Epithelial cell of prostate (primary cell): ENCODE measurements around the gene HRNR.

Experiments
- DNase-seq: peaks from one replicate; pipeline ENCODE4 v3.0.0-alpha.2; 2011; ENCODE audit warnings: low read depth, low spot score
- H3K27ac ChIP-seq: fragments of 450-650 bp; 2 replicates; pipeline ENCODE4 v1.5.1; 2017; ENCODE audit warnings: mild to moderate bottlenecking

The HRNR gene

DNA sequence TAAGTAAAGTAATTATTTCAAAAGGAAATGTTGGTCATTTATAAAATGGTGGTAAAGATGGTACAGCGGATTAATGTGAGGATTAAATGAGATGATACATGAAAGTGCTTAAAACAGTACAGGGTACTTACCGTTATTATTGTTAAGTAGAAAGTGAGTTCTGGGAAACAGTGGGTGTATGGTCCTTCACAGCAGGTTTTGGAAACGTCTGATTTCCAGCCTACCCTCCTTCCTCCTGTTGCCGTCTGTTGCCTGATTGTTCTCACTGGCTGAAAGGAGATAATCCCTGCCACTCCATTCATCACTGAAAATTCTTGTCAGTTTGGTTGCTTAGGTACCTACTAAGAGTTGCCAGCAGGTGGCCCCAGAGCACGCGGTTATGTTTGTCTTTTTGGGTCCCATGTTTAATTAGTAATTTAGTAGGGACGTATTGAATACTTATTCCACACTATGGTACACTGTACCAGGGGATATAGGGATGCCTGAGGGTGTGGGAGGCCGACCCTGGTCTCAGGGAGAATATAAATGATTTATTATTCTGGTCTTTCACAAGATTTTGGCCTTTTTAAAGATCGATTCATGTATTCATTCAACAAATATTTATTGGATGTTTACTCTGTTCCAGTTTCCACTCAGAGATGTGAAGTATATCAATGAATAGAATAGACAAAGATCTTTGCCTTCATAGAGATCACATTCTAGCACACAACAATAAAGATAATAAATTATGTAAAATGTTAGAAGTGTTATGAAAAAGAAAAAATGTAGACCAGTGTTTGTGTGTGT is 34.1 kb downstream of the HRNR start:
- no peak for DNase-seq
- H3K27ac ChIP-seq, result peak overlapping the region; percentile 80

DNA sequence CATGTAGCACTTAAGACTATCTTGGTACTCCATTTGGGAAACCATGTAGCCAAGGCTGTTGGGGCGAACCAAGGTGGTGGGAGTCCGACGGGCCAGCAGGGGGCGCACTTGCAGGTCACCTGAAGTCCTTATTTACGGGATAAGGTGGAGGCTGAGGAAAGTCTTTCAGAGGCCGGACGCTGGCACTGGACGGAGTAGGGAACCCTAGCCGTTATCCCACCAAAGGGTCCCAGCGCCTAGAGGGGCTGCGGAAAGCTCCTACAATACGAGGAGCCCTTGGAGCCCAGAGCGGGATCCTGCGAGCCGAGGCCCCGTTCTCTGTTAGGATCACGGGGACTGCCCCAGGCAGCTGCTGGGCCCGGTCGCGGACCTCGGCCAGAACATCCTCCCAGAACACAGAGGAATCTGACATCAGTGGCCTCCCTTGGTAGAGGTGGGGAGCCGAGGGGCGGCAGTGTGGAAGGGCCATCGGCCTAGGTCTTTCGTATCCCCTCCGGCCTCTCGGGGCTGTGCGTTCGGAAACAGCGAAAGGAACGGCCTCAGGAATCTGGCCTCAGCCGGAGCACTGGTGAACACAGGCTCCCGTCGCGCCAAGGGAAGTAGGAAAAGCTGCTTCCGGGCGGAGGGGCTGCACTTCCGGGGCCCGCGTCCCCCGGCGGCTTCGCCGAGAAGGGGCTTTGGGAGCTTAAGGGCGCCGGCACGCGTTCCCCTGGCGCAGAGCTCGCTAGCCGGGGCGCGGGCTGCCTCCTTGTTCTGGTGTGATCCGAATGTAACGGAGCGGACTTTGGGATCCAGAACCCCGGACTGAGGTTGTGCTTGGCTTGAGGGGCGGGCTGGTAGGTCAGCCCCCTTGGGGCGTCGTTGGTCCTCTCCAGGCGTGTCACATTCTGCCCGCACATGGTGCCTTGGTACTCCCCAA is 35.1 kb downstream of the HRNR start:
- peak overlapping the region; percentile 80 for H3K27ac ChIP-seq
- no peak for DNase-seq

DNA sequence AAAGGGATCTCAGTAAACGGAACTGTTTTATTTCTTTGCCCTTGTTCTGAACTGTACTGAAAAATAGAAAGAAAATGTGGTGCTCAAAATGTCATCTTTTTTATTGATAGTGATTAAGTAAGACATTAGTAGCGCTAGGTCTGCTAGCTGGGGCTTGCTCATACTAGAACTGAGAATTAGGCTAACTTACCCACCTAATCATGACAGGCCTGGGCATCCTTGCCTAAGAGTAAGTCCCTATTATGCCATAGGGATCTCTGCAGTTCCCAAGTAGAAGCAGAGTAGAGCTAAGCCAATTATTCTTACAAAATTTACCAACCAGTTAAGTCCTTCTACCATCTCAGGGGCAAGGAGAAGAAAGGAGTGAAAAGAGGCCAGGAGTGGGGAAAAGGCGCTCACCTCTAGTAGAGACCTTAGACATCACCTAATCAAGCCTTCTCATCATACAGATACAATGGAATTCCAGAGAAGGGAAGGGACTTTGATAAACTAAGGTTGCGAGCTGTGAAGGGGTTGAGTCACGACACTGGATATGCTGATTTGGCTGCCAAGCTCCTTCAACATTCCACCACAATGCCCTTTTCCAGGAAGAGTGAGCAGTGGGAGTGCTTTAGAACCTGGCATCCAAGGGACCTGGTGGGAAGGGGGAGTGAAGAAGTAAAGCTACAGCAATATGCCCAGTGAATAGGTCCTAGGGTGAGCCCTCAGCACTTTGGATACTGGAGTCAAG is 37.3 kb downstream of the HRNR start:
- H3K27ac ChIP-seq, result peak overlapping the region; percentile 58
- no peak for DNase-seq

DNA sequence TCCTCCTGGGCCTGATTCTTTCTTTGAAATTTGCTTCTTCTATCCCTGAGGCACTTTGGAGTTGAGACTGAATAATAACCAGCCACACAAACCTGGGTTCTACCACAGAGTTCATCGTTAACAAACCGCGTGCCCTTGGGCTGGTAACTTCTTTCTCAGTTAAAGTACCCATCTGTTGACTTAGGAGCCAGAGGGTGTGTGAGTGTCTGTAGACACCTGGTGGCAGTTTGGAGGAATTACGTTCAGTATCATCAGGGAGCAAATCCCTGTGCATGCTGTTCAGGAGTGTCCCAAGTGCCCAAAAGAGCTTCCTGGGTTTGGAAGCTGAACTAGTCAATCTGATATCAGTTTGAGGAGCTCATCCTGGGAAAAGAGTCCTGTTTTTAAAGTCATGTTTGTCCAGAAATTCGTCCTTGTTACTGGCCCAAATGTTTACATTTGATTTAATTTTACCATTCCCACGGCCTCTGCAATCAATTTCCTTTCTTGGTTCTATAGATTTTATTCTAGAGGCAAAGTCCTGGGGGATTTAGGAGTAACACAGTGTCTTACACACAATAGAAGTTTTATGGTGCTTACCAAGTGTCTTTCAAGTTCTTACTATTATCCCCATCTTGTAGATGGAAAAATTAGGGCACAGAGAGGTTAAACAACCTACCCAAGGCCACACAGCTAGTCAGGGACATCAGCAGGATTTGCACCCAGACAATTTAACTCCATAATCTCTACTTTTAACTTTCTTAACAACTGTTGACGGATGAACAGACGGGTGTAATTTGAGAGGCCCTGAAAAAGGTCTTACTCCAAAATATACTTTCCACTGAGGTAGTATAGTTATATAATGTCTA is 38.2 kb downstream of the HRNR start:
- DNase-seq, result no peak
- H3K27ac ChIP-seq, result peak overlapping the region; percentile 58

DNA sequence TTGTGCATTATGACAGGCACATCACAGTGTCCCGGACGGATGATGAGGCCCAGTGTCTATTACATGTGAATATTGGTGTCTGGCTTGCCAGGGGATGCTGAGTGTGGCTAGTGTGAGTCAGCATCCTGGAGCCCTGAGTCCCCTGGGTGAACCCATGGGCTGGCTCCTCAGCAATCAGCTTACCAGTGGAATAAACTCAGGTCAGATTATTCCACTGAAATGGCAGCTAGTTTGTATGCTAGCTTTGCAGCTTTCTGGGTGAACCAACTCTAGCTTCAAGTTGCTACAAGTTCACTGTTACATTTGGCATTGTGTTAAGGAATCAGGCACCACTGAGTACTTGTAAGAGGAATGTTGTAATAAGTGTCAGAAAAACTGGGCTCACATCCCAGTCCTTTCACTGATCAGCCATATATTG is 41.0 kb downstream of the HRNR start:
- DNase-seq, result peak; percentile 92
- H3K27ac ChIP-seq, result peak overlapping the region; percentile 90

DNA sequence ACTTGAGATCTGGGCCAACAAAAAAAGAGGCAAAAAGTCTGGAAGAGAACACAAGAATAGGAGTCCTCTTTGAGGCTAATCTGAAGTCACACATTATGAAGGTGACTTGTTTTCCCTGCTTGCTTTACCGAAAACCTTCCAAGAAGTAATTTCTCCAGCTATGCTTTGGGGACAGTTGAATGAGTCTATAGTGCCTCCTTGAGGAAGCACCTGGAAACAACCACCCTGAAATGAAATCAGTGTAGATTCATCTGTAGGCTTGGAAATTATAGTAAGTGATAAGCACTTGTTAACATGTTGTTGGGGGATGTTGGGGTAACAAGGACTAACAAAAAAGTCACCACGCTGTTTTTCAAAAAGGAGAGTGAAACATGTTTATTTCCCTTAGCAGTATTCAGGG is 41.6 kb downstream of the HRNR start:
- no peak for DNase-seq

DNA sequence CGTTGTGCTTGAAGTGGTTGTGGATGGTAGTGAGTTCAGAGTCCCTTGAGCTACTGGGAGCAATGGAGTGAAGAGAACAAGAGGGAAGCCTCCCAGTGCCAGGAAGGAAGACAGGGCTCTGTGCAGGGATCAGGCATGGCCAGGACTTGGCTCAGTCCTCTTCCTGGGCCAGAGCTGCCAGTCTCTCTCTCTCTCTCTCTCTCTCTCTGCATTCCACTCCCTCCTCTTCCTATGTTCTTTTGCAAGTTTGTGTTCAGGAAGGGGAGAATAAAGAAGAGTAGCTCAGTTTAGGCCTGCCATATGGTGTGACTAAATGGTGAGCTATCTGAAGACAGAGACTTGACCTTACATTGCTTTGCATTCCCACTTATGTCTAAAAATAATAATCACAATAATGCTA is 44.4 kb downstream of the HRNR start:
- no peak for DNase-seq

More for the DNA sequence above, 41.6 kb downstream of the HRNR start:
- peak overlapping the region; percentile 90 for H3K27ac ChIP-seq

DNA sequence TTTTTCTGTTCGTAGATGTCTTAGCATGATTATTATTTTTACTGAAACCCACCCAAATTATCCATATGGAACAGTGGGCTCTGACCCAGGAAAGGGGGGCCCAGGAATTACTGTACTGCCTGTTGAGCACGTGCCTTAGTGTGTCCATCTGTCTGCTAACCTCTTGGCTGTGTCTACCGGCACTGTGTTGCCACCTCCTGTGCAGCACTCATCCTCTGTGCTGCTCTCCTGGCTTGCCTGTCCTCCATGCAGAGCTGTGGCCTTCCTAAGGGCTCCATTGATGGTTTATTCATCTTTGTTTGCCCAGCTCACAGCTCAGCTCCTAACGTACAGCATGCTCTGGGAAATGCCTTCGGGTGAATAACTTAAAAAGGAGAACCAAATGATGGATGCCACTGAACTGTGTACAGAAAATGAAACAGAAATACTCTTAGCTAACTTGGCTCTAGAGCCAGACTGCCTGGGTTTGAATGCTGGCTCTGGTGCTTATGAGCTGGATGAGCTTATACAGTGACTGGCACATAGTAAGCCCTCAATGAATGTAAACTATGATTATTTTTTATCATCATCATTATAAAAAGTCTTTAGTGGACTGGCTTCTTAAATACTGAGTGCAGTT is 53.6 kb downstream of the HRNR start:
- no peak for DNase-seq

More for the DNA sequence above, 44.4 kb downstream of the HRNR start:
- H3K27ac ChIP-seq, result peak overlapping the region; percentile 60

DNA sequence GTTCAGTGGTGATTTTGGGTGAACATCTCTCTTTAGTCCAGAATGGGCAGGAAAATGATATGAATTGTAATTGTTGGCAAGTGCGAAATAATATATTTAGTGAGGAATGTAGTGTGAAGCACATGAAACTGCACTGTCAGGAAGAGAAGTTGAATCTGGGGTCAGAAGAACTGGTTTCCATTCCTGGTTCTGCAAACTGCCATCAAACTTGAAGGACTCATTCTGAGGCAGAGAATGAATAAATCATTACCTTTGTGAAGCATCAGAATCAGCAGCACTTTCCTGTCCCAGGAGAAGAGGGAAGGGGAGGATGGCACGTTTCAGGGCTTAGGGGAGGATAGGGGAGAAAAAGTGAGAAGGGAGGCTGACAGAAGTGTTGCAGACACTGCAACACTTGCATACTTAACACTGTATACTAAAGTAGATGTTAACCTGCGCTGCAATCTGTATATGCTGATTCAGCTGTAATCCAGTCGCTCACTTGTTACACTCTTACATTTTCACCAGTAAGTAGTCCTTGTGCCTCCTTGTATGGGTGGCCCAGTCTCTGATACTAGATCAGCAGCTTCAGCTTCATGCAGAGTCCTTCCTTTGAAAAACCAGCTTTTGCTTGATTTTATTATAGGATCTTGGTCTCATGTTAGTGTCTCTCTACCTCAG is 54.5 kb downstream of the HRNR start:
- H3K27ac ChIP-seq, result no peak overlapping the region
- DNase-seq, result no peak

More for the DNA sequence above, 53.6 kb downstream of the HRNR start:
- H3K27ac ChIP-seq, result no peak overlapping the region

DNA sequence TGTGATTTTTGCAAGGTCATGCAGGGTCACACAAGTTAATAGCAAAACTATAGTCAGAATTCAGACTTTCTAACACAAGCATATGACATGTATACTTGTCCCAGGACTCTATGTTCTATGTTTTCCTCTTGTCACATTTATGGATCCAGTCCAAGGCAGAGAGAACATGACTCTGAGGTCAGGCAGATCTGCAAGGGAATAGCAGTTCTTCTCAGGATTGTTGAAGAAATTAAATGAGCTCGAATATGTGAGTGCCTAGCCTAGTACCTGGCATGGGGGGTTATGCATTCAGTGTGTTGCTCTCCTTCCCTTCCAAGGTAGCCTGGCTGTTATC is 55.5 kb downstream of the HRNR start:
- H3K27ac ChIP-seq, result peak overlapping the region; percentile 84
- DNase-seq, result no peak

DNA sequence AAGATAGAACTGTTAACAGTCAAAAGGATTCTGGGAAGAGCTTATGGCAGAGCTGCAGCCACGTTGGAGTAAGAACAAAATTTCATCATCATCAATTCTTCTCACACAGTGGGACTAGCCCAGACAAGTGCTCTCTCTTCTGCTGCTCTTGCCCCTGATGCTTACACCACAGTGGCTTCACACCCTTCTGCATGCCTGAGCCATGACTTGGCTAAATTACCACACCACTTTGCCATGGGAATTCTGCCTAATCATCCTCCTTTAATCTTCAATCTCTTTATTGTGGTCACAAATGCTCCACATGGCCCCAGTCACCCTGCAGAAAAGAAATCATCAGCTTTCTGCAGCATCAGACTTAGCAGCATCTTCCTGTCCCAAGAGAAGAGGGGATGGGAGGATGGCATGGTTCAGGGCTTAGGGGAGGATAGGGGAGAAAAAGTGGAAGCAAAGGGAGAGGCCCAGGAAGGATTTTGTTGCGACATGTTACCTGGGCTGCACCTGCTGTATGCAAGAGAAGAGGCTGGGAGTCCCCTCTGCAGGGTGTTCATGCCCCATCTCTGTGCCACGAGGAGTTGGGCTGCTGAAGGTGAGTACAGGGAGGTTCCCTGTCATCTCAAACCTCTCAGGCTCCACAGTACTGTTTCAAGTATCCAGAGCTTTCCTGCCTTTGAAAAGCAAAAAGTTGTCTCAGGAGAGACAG is 56.0 kb downstream of the HRNR start:
- peak overlapping the region; percentile 84 for H3K27ac ChIP-seq
- peak; percentile 98 for DNase-seq

DNA sequence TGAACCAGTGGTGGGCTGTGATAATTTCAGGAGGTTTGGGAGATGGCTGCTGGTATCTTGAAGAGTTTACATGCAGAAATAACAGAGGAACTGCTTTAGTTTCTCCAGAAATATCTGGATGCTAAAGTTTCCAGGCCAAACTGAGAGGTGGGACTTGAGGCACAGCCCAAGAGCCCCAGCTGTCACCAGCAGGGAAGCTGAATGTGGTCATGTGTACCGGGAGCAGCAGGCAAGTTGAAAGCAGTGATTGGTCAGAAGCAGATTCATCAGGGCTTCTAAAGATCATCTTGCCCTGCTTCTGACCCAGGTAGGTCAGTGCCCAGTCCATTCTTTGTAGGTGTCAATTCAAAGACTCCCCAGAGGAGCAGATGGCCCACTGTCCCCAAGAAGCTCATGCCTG is 57.0 kb downstream of the HRNR start:
- no peak for DNase-seq
- H3K27ac ChIP-seq, result peak overlapping the region; percentile 84

DNA sequence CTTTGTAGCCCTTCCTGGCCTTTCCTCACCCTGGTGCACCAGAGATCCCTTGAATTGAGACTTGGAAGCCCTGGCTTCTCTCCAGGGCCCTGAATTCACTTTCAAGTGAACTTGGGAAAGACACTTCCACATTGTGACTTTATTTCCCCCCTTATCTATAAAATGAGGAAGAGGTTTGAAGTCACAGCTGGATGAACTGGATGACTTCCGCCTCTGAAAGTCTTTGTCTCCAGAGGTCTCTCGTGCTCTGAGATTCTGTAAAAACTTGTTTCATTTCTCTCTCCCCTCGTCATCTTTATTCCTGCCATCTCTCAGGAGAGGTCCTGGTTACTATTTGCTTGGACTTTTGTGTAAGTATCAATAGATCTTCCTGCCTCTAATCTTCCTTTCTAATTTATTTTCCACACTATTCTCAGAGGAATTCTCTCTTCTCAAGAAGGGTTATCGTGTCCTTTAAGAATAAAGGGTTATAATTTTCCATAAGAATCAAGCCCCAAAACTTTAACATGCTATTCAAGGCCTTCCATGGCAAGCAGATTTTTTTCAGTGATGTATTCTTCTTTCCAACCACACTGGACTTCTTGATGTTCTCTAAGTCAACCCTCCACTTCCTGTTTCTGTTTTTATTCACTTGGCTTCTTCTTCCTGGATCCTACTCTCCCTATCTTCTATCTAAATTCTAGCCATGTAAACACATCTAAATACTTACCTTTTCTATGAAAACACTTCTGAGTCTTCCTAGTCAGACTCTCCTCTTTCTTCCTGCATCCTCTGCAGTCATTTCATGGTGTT is 58.5 kb downstream of the HRNR start:
- DNase-seq, result no peak
- H3K27ac ChIP-seq, result peak overlapping the region; percentile 84

DNA sequence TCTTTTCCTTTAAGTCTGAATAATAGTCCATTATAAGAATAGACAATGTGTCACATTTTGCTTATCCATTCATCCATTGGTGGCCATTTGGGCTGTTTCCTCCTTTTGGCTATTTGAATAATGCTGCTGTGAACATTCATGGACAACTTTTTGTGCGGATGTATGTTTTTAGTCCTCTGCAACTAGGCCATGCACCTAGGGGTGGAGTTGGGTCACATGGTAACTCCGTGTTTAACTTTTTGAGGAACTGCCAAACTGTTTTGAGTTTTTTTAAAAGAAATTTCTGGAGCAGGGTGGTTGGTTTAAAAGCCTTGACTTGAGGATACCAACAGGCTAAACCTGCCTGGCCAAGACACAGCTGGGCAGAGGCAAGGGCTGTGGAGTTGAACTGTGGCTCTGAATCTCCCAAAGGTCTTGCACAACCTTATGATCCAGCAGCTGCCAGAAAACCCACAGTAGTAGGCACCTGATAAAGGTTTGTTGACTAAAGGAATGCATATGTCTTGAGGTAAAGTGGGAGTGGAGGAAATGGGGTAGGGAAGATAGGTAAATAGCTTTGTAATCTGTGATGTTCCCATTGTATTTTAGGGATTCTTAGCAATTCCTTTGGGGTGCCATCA is 59.4 kb downstream of the HRNR start:
- peak overlapping the region; percentile 84 for H3K27ac ChIP-seq
- peak; percentile 63 for DNase-seq

DNA sequence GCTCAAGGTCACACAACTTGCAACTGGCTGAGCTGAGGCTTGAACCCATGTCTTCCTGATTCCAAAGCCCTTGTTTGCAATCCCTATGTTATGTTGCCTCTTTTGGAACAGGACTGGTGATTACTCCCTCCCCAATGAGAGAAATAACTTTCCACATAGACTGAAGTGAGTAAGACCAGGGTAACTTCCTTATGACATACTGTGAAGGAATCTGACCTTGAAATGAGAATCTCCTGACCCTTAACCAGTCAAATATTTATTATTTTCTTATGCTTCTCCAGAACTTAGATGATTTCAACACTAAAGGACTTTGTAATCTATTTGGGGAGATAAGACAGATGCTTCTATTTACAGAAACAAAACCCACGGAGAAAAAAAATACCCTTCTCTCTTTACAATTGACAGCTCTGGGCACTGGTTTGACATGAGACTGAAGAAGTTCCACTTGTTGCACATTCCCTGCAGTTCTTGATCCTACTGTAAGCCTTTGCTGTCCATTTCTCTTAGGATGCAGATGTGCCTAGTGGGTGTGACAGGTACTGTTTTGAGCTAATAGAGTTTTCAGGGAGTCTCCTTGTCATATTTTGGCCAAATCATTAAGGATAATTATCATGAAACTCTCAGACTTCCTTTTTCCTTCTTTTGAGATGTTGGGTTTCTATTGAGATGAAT is 61.1 kb downstream of the HRNR start:
- peak overlapping the region; percentile 84 for H3K27ac ChIP-seq
- peak; percentile 56 for DNase-seq
